OCI-M2 (cell line): Measurements from ENCODE around the gene ERCC6L2.

Source experiments
- DNase-seq: peaks from one replicate; lab custom pipeline; 2025; ENCODE audit not compliant: unreplicated experiment; lab: John Stamatoyannopoulos, UW

ERCC6L2 gene, protein sequence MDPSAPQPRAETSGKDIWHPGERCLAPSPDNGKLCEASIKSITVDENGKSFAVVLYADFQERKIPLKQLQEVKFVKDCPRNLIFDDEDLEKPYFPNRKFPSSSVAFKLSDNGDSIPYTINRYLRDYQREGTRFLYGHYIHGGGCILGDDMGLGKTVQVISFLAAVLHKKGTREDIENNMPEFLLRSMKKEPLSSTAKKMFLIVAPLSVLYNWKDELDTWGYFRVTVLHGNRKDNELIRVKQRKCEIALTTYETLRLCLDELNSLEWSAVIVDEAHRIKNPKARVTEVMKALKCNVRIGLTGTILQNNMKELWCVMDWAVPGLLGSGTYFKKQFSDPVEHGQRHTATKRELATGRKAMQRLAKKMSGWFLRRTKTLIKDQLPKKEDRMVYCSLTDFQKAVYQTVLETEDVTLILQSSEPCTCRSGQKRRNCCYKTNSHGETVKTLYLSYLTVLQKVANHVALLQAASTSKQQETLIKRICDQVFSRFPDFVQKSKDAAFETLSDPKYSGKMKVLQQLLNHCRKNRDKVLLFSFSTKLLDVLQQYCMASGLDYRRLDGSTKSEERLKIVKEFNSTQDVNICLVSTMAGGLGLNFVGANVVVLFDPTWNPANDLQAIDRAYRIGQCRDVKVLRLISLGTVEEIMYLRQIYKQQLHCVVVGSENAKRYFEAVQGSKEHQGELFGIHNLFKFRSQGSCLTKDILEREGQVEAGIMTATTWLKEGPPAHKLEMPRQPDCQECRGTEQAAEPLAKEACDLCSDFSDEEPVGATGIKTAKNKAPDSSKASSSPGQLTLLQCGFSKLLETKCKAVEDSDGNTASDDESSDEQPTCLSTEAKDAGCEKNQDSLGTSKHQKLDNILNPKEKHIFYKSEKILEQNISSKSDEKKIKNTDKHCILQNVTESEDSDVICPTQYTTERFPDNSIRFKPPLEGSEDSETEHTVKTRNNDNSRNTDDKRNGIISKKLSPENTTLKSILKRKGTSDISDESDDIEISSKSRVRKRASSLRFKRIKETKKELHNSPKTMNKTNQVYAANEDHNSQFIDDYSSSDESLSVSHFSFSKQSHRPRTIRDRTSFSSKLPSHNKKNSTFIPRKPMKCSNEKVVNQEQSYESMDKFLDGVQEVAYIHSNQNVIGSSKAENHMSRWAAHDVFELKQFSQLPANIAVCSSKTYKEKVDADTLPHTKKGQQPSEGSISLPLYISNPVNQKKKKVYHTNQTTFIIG (N-terminal part only)

DNA sequence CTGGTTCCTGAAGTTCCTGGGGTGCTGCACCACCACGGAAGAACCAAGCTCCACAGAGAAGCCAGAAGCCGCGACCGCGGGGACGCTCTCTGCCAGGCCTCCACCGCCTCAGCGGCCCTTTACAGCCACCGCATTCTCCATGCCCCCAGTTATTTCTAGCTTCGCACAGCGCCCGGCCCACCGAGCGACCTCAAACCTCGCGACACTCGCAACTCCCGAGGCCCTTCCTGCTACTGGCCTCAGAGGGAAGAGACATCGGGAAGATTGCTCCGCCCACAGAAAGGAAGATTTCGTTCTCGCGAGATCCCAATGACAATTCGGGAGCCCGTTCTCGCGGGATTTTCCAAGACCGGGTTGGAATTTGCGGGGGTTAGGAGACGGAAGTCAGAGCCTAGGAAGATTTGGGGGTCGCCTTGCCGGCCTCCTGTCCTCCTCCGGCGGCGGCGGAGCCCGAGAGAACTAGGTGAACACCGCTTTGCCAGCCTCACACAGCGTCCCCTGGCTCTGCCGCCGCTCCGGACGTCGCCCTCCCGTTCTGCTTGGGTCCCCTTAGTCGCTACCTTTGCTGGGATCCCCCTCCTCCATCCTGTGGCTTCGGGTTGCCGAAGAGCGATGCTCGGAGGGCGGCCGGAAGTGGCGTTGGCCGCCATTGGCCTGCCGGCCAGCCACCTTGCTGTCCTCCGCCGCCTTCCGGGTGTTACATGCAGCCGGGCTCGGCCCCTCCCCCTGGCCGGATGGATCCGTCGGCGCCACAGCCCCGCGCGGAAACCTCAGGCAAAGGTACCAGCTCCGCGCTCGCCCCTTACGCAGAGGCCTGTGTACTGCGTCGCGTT, at the start of gene ERCC6L2:
TSS of gene ERCC6L2 (plus strand) at position 387 of the 833 bp plus-strand sequence. CDS start at position 735, 348 bp downstream.
- DNase-seq, result peak; percentile 63

DNA sequence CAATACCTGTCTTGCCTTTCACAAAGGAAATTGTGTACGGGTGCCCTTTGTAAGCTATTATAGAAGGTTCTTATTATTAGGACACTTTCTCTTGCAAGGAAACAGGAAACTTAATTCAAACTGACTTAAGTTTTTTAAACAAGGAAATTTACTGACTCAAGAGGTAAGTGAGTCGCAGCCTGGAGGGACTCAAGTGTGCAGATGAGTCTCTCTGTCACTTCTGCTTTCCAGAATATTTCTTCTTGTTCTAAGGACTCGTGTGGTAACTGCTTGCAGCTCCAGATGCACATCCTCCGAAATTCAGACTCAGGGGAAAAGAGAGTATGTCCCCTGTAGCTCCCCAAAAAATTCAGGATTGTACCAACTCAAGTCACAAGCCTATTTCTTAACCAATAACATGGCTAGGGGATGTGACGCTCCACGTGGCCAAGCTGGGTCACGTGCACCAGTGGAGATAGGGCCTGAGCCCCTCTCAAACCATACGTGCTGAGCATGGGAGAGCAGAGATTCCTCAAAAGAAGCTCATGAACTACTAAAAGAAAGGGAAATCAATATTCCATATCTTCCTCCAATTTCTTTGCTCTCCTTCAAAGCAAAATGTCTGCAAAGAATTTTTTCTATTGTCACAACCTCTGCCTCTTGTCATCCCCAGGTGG, 49.2 kb upstream of the ERCC6L2 start:
- no peak for DNase-seq

DNA sequence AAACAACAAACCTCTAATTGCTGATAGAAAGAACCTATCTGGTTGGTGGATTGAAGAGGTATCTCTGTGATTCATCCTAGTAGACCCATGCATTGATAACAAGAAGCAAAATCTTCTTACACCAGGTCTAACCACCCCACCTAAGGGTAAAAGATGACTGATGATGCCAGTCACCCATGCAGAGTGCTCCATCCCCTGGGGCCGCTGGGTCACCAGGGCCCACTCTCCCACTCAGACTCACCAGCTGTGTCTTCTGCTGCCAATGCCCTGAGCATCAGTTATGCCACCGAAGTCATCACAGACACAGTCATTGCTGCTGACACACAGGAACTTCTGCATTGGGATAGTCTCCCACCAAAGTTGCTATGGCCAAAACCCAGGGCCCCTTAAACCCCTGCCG, 44.7 kb upstream of the ERCC6L2 start:
- no peak for DNase-seq

DNA sequence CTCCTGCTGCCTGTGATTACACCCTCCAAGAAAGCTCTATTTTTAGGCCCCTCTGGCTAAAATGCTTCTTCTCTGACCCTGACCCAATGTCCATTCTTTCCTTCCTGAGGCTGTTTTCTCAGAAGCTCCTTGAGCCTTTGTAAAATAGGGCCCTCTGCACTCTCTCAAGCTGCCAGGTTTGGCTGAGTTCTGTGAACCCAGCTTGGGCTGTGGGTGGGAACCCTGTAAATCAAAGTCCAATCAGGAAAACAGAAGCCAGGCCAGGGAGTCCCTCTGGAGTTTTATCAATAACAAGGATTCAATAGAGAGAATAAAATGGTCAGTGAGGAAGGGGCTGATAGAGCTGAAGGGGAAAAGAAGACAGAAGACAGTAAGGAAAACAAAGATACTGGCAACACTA, 43.7 kb upstream of the ERCC6L2 start:
- DNase-seq, result no peak

DNA sequence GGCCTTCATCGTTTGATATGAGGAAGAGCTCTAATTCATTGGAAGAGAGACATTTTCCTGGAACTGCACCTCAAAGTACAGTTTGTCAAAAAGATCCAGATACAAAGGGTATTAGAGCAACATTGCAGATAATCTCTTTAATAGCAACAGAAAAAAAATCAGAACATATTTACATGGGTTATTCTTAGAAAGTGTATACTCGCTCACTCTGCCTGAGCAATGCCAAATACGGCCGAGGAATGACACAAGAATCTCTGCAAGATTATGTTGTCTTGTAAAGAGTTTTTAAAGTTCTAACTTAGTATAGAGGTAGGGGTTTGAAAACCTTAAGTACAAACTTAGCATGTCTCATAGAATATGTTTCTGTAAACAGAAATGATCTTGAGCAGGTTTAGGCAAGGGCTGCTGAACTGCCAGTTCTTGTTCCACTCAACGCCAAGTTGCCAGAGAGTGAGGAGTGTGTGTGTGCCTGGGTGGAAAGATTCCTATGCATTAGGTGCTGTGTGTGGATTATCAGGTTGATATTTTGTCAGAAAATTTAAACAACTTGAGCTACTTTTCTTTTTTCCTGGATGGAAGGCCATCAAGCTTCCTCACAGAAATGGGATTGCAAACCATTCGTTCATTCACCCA, 41.8 kb upstream of the ERCC6L2 start:
- DNase-seq, result no peak

DNA sequence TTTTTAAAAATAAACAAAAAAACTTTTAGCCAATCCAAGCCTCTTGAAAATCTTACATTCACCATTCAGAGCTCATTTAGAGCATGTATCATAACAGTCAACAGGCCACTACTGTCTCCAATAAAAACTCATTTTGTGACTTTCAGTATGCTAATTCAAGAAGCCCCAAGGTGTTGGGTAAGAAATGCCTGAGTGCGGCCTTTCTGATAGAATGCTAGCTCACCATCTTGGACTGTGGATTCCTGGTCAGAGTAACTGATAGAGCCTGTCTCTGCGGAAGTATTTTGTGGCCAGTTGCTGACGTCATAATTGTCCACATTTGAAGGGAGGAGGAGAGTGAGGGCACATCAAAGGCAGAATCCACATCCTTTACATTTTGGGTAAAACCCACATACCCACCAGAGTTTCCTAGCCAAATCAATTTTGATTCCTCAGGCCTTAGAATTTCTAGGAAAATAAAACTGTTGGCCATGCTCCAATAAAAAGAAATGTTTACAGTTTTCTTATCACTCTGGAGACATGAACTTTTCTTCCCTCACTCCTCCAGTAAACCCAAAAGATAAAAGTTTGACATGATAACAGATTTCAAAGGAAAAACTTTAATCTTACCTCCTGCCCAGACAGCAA, 41.1 kb upstream of the ERCC6L2 start:
- no peak for DNase-seq

DNA sequence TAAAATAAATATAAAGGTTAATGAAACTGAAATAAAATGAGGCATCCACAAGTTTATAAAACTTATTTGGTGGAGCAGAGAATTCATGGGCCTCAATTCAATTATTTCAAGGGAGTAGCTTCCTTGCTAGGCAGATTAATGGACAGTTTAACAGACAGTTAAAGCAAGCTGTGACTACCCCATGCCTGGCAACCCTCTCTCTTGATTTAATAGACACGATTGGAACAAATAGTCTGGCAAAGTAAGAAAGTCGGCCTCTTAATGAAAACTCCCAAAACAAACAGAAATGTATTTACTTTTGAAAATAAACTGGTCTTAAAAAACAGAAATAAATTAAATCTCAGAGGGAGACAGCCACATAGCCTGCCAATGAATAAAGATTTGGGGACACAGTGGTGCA, 40.1 kb upstream of the ERCC6L2 start:
- DNase-seq, result no peak

DNA sequence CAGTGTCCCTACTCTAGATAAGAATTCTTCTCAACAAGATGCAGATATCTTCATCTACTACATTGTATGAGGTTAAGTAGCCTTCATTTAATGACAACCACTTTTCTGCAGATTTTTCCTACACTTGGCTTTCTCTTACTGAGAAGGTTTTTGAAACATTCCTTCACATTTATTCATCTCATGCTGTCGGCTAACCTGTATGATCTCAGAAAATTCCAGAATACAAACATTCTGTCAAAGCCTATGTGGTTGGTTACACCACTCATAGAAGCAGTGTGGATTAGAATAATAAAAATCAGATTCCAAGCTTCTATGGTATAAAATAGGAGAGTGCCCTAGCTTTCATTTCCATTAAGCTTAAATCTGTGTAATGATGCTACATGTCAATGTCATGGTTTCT, 39.4 kb upstream of the ERCC6L2 start:
- DNase-seq, result no peak

DNA sequence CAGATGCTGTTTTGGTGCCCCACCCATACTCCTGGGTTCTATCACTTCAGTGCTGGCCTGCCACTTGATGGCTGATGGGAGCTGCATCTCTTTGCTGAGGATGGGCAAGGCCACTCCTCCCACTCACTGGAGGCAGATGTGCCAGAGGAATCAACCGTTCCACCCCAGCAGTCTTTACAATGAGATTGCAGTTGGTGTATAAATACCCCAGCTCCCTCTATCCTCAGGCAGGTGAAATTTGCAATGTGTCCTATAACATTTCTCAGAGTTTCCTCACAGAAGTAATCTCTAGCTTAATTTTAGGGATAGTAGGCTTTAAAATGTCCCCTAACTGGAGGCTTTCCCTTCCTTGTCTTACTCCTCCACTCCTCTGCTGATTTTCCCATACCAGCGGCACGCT, 36.5 kb upstream of the ERCC6L2 start:
- DNase-seq, result no peak

DNA sequence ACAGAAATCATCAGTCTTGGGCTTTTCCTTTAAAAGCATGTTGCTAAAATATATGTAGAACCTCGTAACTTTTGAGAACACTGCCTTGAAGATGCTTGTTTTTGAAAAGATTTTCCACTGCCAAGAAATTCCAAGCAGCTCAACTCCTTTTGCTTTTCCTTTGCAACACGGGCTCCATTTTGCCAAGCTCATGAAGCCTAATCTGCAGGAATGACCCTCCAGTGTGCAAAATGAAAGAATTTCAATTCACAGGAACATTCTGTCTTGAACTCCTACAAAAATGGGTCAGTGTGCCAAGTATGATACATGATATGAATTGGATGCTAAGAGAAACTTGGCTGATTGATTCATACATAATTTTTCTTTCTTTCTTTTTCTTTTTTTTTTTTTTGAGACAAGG, 35.4 kb upstream of the ERCC6L2 start:
- no peak for DNase-seq

DNA sequence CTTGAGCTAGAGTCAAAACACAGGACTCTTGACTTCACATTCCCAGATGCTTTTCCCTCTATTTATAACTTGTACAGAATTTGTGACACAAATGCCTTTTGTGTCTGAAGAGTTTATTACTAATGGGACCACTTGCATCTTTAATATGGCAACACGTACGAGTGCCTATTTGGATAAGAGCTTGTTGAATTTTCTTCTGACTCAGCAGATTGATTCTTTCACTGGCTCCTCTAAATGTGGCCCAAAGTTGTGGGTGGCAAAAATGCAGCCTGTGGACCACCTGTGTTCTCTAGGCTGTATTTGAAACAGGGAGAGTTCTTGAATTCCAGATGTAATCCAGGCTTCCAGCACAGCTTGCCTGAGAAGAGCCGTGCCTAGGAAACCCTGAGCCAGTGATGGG, 34.1 kb upstream of the ERCC6L2 start:
- DNase-seq, result no peak

DNA sequence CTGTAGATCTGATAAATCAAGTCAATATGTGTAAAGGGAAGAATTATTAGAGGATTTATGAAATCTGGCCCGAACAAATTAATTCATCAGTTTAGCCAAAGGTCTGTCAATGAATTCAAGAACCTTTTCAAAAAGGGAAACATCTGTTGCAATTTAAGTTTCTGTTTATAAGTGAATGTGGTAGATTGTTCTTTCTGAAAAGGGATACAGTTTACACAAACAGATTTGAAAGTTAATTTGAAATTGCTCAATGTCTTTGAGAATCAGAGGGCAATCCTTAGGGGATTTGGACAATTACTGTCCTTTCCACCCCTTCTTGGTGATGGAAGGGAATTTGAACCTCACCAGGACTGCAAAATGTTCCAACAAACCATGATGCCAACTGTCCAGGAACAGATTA, 29.7 kb upstream of the ERCC6L2 start:
- DNase-seq, result no peak

DNA sequence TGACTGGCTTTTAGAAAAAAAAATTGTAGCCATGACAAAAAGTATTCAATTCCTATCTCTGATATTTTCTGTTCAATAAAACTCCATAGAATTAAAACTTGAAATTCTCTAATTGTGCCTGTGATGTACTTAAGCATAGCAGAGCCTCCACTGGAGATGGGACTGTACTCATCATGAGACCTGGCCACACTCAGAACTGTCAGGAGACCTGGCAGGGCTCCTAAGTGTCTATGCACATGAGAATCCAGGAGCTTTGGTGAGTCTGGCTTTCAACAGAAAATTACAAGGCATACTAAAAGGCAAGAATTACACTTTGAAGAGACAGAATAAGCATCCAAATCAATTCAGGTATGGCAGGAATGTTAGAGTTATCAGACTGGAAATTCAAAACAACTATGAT, 26.7 kb upstream of the ERCC6L2 start:
- no peak for DNase-seq

DNA sequence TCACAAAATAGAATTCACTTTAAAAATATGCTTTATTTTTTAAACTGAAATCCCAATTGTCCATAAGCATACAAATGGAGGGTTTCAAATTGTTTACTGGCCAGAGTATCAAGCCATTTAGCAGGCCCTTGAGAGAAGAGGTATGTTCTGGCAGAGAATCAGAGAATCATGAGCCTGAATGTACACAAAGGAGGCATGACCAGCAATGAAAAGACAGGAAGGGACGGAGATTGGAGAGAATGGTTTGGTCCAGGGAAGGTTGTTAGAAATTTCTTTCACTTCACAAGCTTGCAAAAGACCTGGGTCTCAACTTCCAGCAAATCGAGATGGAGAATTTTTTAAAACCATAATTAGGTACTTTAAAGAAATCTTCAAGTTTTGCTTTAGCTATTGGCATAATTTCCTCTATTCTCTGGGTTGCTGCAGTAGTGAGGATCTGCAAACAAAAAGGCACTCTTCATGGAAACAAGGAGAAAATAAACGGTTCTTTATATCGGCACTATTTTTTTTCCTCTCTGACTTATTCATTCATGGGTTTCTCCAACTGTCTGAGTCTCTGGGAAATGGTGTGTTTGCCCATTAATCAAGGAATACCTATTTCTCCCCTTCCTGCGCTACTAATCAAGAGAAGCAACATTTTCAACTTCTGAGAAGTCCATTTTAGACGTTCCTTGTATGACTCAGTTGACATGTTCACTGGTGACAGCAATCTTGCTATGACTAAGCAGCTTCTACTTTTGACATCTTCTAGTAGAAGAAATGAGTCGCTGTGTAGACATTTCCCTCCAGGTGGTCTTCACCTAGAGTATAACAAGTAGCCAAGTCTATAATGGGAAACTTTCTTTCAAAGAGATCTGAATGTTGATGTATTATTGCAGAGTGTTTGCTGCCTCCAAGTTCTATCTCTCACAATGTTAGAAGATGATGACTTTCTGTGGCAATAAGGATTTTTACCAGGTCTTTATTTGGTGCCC, 23.1 kb upstream of the ERCC6L2 start:
- no peak for DNase-seq

DNA sequence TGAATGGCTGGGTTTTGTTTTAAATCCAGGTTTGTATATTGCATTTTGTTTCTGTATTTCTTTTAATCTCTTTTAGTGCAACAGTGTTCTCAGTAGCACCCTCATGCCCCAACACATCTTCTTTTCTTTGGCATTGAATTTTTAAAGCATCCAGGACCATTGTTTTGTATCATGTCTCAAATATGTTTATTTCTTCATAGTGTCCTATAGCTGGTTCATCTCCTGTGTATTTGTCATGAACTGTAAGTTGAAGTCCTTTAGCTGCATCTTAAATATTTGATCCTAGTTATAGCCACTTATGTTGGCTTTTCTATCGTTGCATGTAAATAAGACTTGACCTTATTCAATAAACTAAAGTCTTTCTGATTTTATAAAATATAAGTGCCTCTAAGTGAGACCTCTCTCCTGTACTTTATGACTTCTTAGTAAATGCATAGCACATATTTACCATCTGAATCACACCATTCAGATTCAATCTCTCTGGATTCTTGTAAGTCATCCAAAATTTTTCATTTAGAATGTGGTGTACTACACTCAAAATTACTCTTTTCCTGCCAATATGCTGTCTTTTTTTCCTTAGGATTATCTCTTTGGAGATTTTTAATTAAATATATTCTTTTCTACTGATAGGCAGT, 21.0 kb upstream of the ERCC6L2 start:
- DNase-seq, result no peak

DNA sequence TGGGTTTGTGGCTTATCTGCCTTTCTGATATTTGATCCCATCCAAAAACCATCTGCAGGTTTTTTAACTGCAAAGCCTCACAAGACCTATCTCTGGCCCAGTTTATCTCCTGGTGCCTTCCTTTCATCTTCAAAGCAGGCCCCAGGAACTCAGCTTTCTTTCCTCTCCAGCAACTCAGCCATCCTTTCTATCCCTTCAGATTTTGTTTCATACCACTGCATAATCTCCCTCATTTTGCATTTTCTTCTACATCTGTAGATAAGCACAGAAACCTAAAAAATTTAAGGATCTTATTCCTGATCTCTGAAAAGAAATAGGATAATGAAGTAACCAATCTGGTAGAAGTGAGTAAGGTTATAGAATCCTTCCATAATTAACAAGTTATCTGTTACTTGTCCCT, 19.5 kb upstream of the ERCC6L2 start:
- DNase-seq, result no peak

DNA sequence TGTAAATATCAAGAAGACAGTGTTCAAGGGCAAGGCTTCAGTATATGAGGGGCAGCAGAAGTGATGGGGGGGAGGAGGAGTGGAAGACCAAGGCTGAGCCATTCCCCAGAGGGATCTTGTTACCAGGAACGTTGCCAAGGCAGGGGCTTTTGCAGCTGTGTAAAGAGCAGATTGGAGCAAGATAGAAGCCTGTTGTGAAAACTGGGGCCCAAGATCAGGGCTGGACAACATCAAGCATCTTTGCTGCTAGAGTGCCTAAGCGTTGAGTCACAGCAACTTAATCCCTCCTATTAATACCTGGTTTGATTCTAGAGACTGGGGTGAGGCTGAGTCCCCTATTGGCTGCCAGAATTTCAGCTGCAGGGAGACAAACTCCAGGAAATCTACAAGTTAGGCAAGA, 18.4 kb upstream of the ERCC6L2 start:
- DNase-seq, result no peak

DNA sequence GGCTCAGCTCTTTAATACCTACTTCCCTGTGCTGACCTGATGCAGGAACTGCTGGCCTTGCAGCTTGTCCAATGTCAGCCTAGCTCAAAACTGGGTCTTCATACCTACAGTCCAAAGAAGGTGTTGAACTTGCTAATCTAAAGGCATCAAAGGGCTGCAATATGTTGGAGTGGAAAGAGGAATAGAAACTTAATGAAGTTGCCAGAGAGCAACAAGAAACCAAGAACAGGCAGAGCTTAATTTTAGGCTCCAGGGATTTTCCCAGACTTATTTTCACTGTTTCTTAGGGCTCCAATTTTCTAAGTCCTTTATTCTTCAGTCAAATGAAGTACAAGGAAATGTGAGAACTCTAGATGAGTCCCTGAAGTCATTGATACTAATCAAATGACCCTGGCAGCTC, 17.6 kb upstream of the ERCC6L2 start:
- no peak for DNase-seq
